Measurements from ENCODE around the gene FOXM1. TPM values are rescaled to one million over a fixed set of nuclear protein-coding genes. Genes with fewer than 3 reads are reported as not detected.
A peak's percentile ranks its signal among the peaks of the same experiment; 100 is the strongest.

The FOXM1 gene
- total RNA-seq, 2 donors from 2014 or later: 0.52 TPM; not detected in 1

DNA sequence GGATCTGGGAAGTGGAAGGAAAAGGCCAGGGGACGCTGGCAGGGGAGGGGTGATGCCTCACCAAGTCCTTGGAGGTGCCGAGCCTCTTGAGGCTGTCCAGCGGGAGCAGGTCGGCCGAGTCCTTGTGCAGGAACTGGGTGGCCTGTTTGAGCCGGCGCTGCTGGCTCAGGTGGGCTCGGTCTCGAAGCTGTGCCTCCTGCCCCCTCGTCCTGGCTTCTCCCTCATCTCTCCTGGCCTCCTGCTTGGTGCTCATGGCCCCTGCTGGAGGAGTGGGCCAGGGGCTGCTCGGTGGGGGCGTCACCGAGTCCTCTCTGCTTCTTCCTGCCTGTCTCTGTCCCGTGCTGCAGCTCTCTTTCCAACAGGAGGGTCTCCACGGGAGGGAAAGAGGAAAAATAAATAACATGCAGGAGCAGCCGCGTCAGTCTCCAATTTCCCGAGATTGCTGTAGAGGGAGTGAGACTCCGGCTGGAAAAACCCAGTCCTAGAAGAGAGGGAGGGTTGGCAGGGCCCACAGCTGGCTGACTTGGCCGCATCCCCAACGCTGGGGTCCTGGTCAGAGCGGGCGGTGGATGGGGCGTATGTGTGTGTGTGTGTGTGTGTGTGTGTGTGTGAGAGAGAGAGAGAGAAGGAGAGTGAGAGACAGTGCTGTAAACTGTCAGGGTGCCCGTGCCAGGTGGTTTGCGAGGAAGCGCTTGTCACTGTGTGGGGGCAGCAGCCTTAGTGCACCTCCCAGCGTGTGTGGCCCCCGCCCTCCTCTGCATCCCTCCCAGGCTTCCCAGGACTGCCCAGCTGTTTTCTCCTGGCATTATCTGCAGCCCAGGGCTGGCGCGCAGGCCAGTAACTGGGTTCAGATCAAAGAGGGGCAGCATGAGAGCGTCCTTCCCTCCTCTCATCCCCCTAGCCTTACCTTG is 42.1 kb downstream of the FOXM1 start, which contains the start of gene NRIP2:
NRIP2 (minus strand) TSS at position 455 of the 911 bp plus-strand sequence; CDS start at position 403, 52 bp downstream.
- Histone ChIP-seq H3K27ac (no peak within 1 kb of the TSS), H3K36me3 (replicated peaks in 1 of 2; ENCODE audit: insufficient read depth in 1 of 2, low read depth in 2 of 2) (no peaks in the 10 kb centered on the region), H3K4me3 (no peak within 1 kb of the TSS), H3K27me3 (no peaks in the 10 kb centered on the region), H3K9me3 (no peaks in the 10 kb centered on the region), H3K4me1 (peaks cover 11% of the 10 kb centered on the region)
- intact Hi-C loops (cut with DNase I): no loop called here
- TF ChIP-seq POLR2A (IDR thresholded peaks at IDR 0.05): no peak
- TF ChIP-seq, protein P1, sequence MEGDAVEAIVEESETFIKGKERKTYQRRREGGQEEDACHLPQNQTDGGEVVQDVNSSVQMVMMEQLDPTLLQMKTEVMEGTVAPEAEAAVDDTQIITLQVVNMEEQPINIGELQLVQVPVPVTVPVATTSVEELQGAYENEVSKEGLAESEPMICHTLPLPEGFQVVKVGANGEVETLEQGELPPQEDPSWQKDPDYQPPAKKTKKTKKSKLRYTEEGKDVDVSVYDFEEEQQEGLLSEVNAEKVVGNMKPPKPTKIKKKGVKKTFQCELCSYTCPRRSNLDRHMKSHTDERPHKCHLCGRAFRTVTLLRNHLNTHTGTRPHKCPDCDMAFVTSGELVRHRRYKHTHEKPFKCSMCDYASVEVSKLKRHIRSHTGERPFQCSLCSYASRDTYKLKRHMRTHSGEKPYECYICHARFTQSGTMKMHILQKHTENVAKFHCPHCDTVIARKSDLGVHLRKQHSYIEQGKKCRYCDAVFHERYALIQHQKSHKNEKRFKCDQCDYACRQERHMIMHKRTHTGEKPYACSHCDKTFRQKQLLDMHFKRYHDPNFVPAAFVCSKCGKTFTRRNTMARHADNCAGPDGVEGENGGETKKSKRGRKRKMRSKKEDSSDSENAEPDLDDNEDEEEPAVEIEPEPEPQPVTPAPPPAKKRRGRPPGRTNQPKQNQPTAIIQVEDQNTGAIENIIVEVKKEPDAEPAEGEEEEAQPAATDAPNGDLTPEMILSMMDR (IDR thresholded peaks at IDR 0.05): no peak
- DNase-seq (peak in 3 of 4 donors; percentile 18 to 30 (median 30)), ATAC-seq (peak; percentile 41)
- 16 to 18% methylated on average over 28 to 32 of the region's 32 CpGs for WGBS, 2 donors

- Histone ChIP-seq H3K27ac (no peak overlapping the region), H3K4me3 (no peak overlapping the region), H3K9me3 (no peaks in the 10 kb centered on the region), H3K4me1 (peaks cover 11% of the 10 kb centered on the region), H3K36me3 (replicated peaks in 1 of 2; ENCODE audit: insufficient read depth in 1 of 2, low read depth in 2 of 2) (no peaks in the 10 kb centered on the region), H3K27me3 (no peaks in the 10 kb centered on the region)
- ATAC-seq: peak; percentile 22
- TF ChIP-seq POLR2A (IDR thresholded peaks at IDR 0.05): no peak
- TF ChIP-seq, protein P1 (IDR thresholded peaks at IDR 0.05): no peak
- intact Hi-C loops (cut with DNase I): no loop called here
- WGBS, 2 donors: 84 to 87% methylated on average over 8 to 9 of the region's 9 CpGs
- DNase-seq: no peak
These were observed 43.2 kb downstream of the FOXM1 start for GRCh38 chr12:2833810-2834209.

GRCh38 chr12:2833327-2833726 is 43.6 kb downstream of the FOXM1 start:
- DNase-seq: no peak

DNA sequence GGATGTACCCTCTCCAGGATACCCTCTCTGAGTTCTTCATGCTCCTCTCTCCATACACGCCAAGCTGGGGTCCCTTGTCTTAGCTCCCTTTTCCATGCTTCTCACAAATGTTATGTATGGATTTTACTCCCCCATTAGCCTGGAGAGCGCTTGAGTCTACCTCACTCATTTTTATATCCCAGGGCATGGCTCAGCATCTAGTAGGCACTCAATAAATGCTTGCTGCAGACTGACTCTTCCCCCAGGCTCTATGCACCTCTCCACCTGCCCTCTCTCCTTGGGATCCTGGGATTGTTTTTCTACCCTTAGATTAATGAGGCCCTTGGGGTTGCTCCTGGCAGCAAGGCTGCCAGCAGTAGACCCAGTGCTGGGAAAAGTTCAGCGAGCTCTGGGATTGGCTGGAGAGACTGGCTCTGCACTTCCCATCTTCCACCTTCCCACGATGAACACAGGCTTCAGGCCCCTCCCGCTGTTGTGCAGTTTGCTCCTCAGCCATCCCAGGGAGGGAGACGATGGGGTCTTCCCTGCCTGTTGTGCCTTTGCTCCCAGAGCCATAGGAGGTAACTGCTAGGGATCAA is 44.3 kb downstream of the FOXM1 start:
- no peaks in the 10 kb centered on the region for H3K36me3 ChIP-seq (replicated peaks in 1 of 2; ENCODE audit: insufficient read depth in 1 of 2, low read depth in 2 of 2)
- no peaks in the 10 kb centered on the region for H3K9me3 ChIP-seq
- intact Hi-C loops (cut with DNase I): no loop called here
- TF ChIP-seq, protein P1 (IDR thresholded peaks at IDR 0.05): no peak
- TF ChIP-seq POLR2A (IDR thresholded peaks at IDR 0.05): no peak
- WGBS, 2 donors: 67 to 95% methylated on average over 2 to 6 of the region's 6 CpGs
- H3K27ac ChIP-seq: no peak overlapping the region
- H3K27me3 ChIP-seq: no peaks in the 10 kb centered on the region
- no peak for DNase-seq
- peaks cover 11% of the 10 kb centered on the region for H3K4me1 ChIP-seq
- ATAC-seq: no peak
- no peak overlapping the region for H3K4me3 ChIP-seq

More at GRCh38 chr12:2833327-2833726, 43.6 kb downstream of the FOXM1 start:
- Histone ChIP-seq H3K27me3 (no peaks in the 10 kb centered on the region), H3K27ac (no peak overlapping the region), H3K36me3 (replicated peaks in 1 of 2; ENCODE audit: insufficient read depth in 1 of 2, low read depth in 2 of 2) (no peaks in the 10 kb centered on the region), H3K4me1 (peaks cover 11% of the 10 kb centered on the region), H3K9me3 (no peaks in the 10 kb centered on the region), H3K4me3 (no peak overlapping the region)
- no peak for ATAC-seq
- TF ChIP-seq, protein P1 (IDR thresholded peaks at IDR 0.05): no peak
- TF ChIP-seq POLR2A (IDR thresholded peaks at IDR 0.05): no peak
- 43 to 64% methylated on average over 5 of the region's 5 CpGs for WGBS, 2 donors
- intact Hi-C loops (cut with DNase I): no loop called here
